GM12875 (cell line): ENCODE measurements around the gene AP2A2.

Experiments used
- H3K4me3 ChIP-seq: one replicate; pipeline ENCODE4 v1.5.1; 2011; ENCODE audit warnings: low read depth, low read length, control low read depth
- TF ChIP-seq, protein P1 (sequence below): IDR thresholded peaks from 2 replicates; pipeline ENCODE4 v1.5.1; 2011; ENCODE audit warnings: low read depth, mild to moderate bottlenecking, control low read depth, inconsistent platforms, low read length, moderate library complexity, borderline replicate concordance; ENCODE audit not compliant: insufficient read depth

The AP2A2 gene

DNA sequence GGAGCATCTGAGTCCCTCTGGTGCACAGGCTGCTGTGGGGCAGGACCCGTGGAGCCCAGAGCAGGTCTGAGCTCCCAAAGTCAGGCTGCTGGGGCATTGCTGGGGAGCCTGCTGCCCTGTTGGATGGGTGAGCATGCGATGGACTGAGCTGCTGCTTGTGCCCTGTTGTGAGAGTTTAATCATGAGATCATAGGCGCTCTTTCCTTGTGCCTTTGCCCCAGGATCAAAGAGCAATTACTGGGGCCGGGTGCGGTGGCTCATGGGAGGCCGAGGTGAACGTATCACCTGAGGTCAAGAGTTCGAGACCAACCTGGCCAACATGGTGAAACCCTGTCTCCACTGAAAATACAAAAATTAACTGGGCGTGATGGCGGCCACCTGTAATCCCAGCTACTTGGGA, 73.3 kb downstream of the AP2A2 start:
- TF ChIP-seq, protein P1, sequence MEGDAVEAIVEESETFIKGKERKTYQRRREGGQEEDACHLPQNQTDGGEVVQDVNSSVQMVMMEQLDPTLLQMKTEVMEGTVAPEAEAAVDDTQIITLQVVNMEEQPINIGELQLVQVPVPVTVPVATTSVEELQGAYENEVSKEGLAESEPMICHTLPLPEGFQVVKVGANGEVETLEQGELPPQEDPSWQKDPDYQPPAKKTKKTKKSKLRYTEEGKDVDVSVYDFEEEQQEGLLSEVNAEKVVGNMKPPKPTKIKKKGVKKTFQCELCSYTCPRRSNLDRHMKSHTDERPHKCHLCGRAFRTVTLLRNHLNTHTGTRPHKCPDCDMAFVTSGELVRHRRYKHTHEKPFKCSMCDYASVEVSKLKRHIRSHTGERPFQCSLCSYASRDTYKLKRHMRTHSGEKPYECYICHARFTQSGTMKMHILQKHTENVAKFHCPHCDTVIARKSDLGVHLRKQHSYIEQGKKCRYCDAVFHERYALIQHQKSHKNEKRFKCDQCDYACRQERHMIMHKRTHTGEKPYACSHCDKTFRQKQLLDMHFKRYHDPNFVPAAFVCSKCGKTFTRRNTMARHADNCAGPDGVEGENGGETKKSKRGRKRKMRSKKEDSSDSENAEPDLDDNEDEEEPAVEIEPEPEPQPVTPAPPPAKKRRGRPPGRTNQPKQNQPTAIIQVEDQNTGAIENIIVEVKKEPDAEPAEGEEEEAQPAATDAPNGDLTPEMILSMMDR = no peak
- no peak overlapping the region for H3K4me3 ChIP-seq

DNA sequence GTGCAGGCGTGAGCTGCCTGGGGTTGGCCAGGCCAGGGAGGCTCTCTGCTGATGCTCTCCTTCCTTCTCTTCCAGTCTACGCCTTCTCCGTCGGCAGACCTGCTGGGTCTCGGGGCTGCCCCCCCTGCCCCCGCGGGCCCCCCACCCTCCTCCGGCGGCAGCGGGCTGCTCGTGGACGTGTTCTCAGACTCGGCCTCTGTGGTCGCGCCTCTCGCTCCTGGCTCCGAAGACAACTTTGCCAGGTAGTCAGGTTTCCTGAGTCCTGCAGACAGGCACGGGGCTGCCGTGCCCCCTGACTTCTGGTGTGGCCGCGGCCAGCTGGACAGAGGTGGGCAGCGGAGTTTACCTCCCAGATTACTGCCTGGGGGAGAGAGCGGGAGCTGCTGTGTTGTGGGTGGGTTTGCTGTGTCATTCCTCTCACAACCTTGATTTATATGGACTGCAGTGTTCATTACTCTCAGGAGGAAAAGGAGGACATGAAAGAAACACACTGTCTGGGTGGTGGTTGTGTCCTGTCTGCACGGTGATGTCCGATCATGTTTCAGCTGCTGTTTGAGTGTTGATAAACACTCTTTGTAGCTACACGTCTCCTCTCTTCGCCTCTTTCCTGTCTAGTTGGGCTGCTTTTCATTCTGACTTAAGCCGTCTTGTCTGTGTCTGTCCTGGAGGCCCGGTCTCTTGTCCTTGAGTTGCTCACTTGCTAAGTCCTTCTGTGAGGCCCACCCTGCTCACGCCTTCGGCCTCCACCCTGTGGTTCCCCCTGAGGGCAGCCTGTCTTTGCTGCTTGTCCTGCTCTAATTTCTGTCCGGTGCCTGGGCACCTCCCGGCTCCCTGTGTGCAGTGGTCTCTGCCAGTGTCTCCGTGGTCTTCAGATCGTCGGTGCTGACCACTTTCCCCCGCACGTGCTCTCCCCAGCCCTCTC, 74.9 kb downstream of the AP2A2 start:
- H3K4me3 ChIP-seq = no peak overlapping the region
- TF ChIP-seq, protein P1 = no peak

DNA sequence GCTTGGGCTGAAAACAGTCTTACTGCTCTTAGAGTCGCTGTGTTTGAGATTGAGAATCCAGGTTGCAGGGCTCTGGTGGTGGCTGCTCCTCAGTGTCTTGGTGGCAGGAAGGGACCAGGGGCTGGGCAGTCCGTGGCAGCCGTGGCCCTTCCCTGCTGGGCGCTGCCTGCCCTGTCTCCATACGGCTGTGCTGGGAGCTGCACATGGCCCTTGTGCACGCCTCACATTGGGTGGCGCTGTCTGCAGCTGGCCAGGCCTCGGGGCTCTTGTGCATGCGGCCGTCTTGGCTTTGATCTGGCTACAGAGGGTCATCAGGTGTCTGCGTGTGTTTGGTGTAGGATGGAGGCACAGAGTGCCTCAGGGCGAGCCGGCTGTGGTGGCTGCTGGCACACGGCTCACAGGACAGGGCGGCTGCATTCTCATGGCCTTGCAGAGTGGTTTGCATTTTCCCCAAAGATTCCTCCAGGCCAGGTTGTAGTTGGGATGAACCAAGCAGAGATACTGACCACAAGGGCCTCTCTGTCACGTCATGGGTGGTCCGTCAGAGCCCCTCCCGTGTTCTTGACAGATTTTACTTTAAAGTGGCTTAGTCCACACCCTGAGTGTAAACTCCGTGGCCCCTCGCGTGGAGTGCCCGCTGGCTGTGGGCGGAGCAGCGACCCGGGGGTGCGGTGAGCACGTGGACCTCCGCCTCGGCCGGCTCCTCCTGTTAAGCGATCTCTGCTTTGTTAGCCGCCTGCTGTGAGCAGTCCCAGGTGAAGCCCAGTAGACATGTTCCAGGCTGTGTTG, 76.1 kb downstream of the AP2A2 start:
- TF ChIP-seq, protein P1 = no peak
- H3K4me3 ChIP-seq = no peak overlapping the region

DNA sequence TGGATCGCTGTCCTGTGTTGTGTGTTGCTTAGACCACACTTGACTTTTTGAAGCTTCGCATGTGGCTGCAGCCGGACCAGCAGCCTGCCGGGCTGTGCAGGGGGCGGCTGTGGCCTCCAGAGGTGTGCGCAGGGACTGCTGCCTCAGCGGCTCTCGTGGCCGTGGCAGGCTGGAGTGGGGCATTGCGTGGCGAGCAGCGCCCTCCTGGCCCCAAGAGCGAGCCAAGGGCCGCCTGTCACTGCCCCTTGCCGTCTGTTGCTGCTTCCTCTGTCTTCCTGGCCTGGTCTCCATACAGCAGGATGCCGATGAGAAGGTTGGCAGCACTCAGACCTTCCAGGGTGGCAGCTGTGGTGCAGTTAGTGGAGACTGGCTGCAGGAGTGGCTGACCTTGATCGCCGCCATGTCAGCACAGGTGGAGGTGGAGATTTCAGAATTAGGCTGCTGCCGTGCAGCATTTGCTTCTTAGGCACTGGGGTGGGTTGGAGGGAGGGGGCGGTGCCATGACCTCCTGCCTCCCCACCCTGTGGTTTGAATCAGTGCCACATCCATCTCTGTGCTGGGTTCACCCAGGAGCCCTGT, 76.8 kb downstream of the AP2A2 start:
- TF ChIP-seq, protein P1 = no peak
- H3K4me3 ChIP-seq = no peak overlapping the region

DNA sequence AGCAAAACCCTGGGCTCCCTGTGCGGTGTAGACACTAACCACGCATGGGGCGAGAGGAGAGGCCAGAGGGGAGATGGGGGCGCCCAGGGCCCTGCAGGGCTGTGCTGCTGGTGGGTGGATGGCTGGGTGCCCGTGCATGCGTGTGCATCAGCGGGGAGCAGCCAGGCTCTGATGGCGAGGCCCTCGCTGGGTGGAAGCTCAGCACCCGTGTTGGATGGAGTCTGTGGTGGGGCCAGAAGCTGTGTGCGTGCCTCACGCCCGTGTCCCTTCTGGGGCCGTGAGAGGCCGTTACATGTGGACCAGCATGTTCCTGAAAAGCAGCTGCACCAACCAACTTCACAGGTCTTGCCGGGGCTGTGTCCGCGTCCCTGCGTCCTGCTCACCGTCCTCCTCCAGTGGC, 77.5 kb downstream of the AP2A2 start:
- no peak overlapping the region for H3K4me3 ChIP-seq
- TF ChIP-seq, protein P1 = no peak

DNA sequence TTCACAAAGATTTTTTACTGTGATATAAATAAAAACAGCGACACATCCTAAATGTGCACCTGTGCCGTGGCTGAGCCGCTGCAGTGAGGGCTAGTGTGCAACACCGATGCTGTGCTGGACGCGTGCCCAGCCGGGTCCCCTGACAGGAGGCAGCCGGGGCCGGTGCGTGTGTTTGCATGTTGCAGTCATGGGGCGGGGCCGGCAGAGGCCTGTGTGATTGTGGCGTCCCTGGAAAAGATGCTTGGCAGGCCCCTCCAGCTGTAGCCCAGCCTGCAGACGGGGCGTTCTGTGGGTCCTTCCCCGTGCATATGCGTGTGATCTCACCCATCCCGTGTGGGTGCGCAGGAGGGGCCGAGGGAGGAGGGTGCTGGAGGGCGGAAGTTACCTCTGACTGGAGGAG, 80.3 kb downstream of the AP2A2 start:
- H3K4me3 ChIP-seq = no peak overlapping the region
- TF ChIP-seq, protein P1 = no peak
